Neural progenitor cell (in vitro differentiated cells): ENCODE measurements around the gene CD34.

Experiments
- EZH2 ChIP-seq: fragments of 200-600 bp; sonication (generic); IDR thresholded peaks from 2 replicates; pipeline ENCODE4 v1.6.1; 2017; ENCODE audit warnings: antibody characterized with exemption, mild to moderate bottlenecking, moderate library complexity
- EZH2phosphoT487 ChIP-seq: fragments of 200-600 bp; sonication (generic); IDR thresholded peaks from 2 replicates; pipeline ENCODE4 v1.6.1; 2017; ENCODE audit warnings: antibody characterized with exemption
- TF ChIP-seq, protein P1 (sequence below): fragments of 200-600 bp; sonication (generic); IDR thresholded peaks from 2 replicates; pipeline ENCODE4 v1.5.1; 2017; ENCODE audit warnings: antibody characterized with exemption, mild to moderate bottlenecking

DNA sequence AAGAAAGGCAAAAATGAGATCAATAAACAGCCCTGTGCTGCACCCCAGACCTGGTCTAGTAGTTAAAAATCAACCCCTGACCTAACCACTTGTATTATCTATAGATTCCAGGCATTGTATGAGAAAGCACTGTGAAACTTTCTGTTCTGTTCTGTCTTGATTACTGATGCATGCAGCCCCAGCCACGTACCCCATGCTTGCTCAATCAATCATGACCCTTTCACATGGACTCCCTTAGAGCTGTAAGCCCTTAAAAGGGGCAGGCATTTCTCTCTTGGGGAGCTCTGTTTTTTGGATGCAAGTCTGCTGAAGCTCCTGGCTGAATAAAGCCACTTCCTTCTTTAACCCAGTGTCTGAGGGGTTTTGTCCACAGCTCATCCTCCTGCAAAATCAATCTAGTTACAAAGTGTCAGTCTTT, 24.2 kb upstream of the CD34 start:
- TF ChIP-seq, protein P1, sequence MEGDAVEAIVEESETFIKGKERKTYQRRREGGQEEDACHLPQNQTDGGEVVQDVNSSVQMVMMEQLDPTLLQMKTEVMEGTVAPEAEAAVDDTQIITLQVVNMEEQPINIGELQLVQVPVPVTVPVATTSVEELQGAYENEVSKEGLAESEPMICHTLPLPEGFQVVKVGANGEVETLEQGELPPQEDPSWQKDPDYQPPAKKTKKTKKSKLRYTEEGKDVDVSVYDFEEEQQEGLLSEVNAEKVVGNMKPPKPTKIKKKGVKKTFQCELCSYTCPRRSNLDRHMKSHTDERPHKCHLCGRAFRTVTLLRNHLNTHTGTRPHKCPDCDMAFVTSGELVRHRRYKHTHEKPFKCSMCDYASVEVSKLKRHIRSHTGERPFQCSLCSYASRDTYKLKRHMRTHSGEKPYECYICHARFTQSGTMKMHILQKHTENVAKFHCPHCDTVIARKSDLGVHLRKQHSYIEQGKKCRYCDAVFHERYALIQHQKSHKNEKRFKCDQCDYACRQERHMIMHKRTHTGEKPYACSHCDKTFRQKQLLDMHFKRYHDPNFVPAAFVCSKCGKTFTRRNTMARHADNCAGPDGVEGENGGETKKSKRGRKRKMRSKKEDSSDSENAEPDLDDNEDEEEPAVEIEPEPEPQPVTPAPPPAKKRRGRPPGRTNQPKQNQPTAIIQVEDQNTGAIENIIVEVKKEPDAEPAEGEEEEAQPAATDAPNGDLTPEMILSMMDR, result no peak
- TF ChIP-seq EZH2 (no peak), EZH2phosphoT487 (no peak)
